Brain microvascular endothelial cell (primary cell): Measurements from ENCODE around the gene LETM1.

Source experiments
- DNase-seq: peaks from one replicate; pipeline ENCODE4 v3.0.0-alpha.2; 2020
- H3K27ac ChIP-seq: fragments of 250-450 bp; sonication (Bioruptor Pico); 2 replicates; pipeline ENCODE4 v1.5.1; 2020; ENCODE audit warnings: mild to moderate bottlenecking, moderate library complexity
- H3K27me3 ChIP-seq: fragments of 250-450 bp; sonication (Bioruptor Pico); replicated peaks from 2 replicates; pipeline ENCODE4 v1.5.1; 2020; ENCODE audit warnings: mild to moderate bottlenecking
- H3K36me3 ChIP-seq: fragments of 250-450 bp; sonication (Bioruptor Pico); replicated peaks from 2 replicates; pipeline ENCODE4 v1.5.1; 2020; ENCODE audit warnings: mild to moderate bottlenecking
- H3K4me3 ChIP-seq: 2 replicates; pipeline ENCODE4 v1.5.1; 2011; ENCODE audit warnings: low read depth, mild to moderate bottlenecking, control low read depth, low read length, moderate library complexity
- CTCF ChIP-seq: IDR thresholded peaks from 2 replicates; pipeline ENCODE4 v1.5.1; 2011; ENCODE audit warnings: low read depth, mild to moderate bottlenecking, moderate library complexity, low read length, control low read depth, inconsistent platforms; ENCODE audit errors: missing control alignments
- in situ Hi-C: cut with HindIII; loops from 2 replicates; pipeline ENCODE4 v1.10.0; 2017; ENCODE audit warnings: low sequenced_read_pairs, low pct_ligation_motif_present

The LETM1 gene

GRCh38 chr4:1784789-1785591, 71.0 kb downstream of the LETM1 start:
- H3K27ac ChIP-seq, result no peak overlapping the region
- no peak for DNase-seq
- in situ Hi-C loops, result no loop called here
- H3K4me3 ChIP-seq, result no peak overlapping the region
- TF ChIP-seq CTCF, result no peak
- H3K36me3 ChIP-seq, result no peaks in the 10 kb centered on the region
- H3K27me3 ChIP-seq, result no peaks in the 10 kb centered on the region

GRCh38 chr4:1784395-1784788, 71.6 kb downstream of the LETM1 start:
- H3K27ac ChIP-seq, result no peak overlapping the region
- no peaks in the 10 kb centered on the region for H3K36me3 ChIP-seq
- TF ChIP-seq CTCF, result no peak
- DNase-seq, result no peak
- no peak overlapping the region for H3K4me3 ChIP-seq
- in situ Hi-C loops, result no loop called here
- H3K27me3 ChIP-seq, result no peaks in the 10 kb centered on the region

- no peak overlapping the region for H3K27ac ChIP-seq
- H3K27me3 ChIP-seq, result no peaks in the 10 kb centered on the region
- in situ Hi-C loops, result no loop called here
- no peak overlapping the region for H3K4me3 ChIP-seq
- no peaks in the 10 kb centered on the region for H3K36me3 ChIP-seq
- no peak for TF ChIP-seq CTCF
- DNase-seq, result no peak
These were observed 72.0 kb downstream of the LETM1 start for GRCh38 chr4:1783970-1784369.

GRCh38 chr4:1783015-1783414, 72.9 kb downstream of the LETM1 start:
- Histone ChIP-seq H3K27me3 (no peaks in the 10 kb centered on the region), H3K36me3 (no peaks in the 10 kb centered on the region), H3K4me3 (no peak overlapping the region), H3K27ac (no peak overlapping the region)
- DNase-seq, result no peak
- in situ Hi-C loops, result no loop called here
- no peak for TF ChIP-seq CTCF

- Histone ChIP-seq H3K36me3 (no peaks in the 10 kb centered on the region), H3K27ac (no peak overlapping the region), H3K4me3 (no peak overlapping the region), H3K27me3 (no peaks in the 10 kb centered on the region)
- DNase-seq, result no peak
- TF ChIP-seq CTCF, result no peak
- in situ Hi-C loops, result no loop called here
These were observed 75.5 kb downstream of the LETM1 start for GRCh38 chr4:1780435-1780834.
